Chondrocyte (in vitro differentiated cells): ENCODE data around the gene CFI. TPM values are rescaled to one million over a fixed set of nuclear protein-coding genes. Genes with fewer than 3 reads are reported as not detected.

ENCODE experiments used
- DNase-seq: peaks from one replicate; pipeline ENCODE4 v3.0.0; 2021; ENCODE audit warnings: mixed read lengths, low spot score
- H3K27ac Mint-ChIP-seq: one replicate; pipeline ENCODE4 v1.8.0; 2021; ENCODE audit warnings: mild to moderate bottlenecking, moderate library complexity, mixed read lengths; ENCODE audit not compliant: unreplicated experiment
- H3K27me3 Mint-ChIP-seq: 2 replicates; pipeline ENCODE4 v1.8.0; 2021; ENCODE audit warnings: low read depth, mixed read lengths
- H3K36me3 Mint-ChIP-seq: 2 replicates; pipeline ENCODE4 v1.8.0; 2021; ENCODE audit warnings: low read depth, mixed read lengths
- H3K4me1 Mint-ChIP-seq: 2 replicates; pipeline ENCODE4 v1.8.0; 2021; ENCODE audit warnings: low read depth, mild to moderate bottlenecking, mixed read lengths
- H3K4me3 Mint-ChIP-seq: one replicate; pipeline ENCODE4 v1.8.0; 2021; ENCODE audit warnings: mild to moderate bottlenecking, moderate library complexity, mixed read lengths; ENCODE audit not compliant: unreplicated experiment
- H3K9me3 Mint-ChIP-seq: 2 replicates; pipeline ENCODE4 v1.8.0; 2021; ENCODE audit warnings: low read depth, mixed read lengths
- CTCF ChIP-seq: fragments of 200-600 bp; sonication (generic); IDR thresholded peaks from 2 replicates; pipeline ENCODE4 v1.5.0; 2021; ENCODE audit warnings: antibody characterized with exemption, mild to moderate bottlenecking, moderate library complexity
- total RNA-seq: library from RNA; stranded (reverse); gene quantifications from 3 replicates; pipeline ENCODE4 v1.2.1, GENCODE V29; 2021

CFI gene
- total RNA-seq, 1 donor from 2014 or later: not detected

- no peaks in the 10 kb centered on the region for H3K27me3 Mint-ChIP-seq
- no peak for DNase-seq
- H3K4me1 Mint-ChIP-seq: peaks cover 21% of the 10 kb centered on the region
- no peak for TF ChIP-seq CTCF
- H3K36me3 Mint-ChIP-seq: peaks cover 2% of the 10 kb centered on the region
- peak overlapping the region; percentile 85 for H3K27ac Mint-ChIP-seq
- H3K9me3 Mint-ChIP-seq: no peaks in the 10 kb centered on the region
- peak overlapping the region; percentile 88 for H3K4me3 Mint-ChIP-seq
Measured at GRCh38 chr4:109729117-109729717, 72.6 kb downstream of the CFI start.

GRCh38 chr4:109728385-109728784 is 73.4 kb downstream of the CFI start:
- H3K27ac Mint-ChIP-seq: peak overlapping the region; percentile 68
- no peaks in the 10 kb centered on the region for H3K9me3 Mint-ChIP-seq
- no peak for DNase-seq
- TF ChIP-seq CTCF: no peak
- peaks cover 2% of the 10 kb centered on the region for H3K36me3 Mint-ChIP-seq
- H3K4me3 Mint-ChIP-seq: peak overlapping the region; percentile 88
- H3K4me1 Mint-ChIP-seq: peaks cover 21% of the 10 kb centered on the region
- H3K27me3 Mint-ChIP-seq: no peaks in the 10 kb centered on the region

- TF ChIP-seq CTCF: no peak
- H3K27ac Mint-ChIP-seq: no peak overlapping the region
- H3K4me1 Mint-ChIP-seq: peaks cover 4% of the 10 kb centered on the region
- H3K4me3 Mint-ChIP-seq: no peak overlapping the region
- H3K27me3 Mint-ChIP-seq: no peaks in the 10 kb centered on the region
- H3K36me3 Mint-ChIP-seq: peaks cover 2% of the 10 kb centered on the region
- H3K9me3 Mint-ChIP-seq: no peaks in the 10 kb centered on the region
- no peak for DNase-seq
Measured at GRCh38 chr4:109723110-109723509, 78.7 kb downstream of the CFI start.

- Mint-ChIP-seq H3K4me1 (no peaks in the 10 kb centered on the region), H3K27ac (no peak overlapping the region), H3K36me3 (peaks cover 2% of the 10 kb centered on the region), H3K9me3 (no peaks in the 10 kb centered on the region), H3K4me3 (no peak overlapping the region), H3K27me3 (no peaks in the 10 kb centered on the region)
- TF ChIP-seq CTCF: no peak
- no peak for DNase-seq
Measured at GRCh38 chr4:109722357-109722756, 79.4 kb downstream of the CFI start.

- Mint-ChIP-seq H3K4me1 (no peaks in the 10 kb centered on the region), H3K36me3 (peaks cover 3% of the 10 kb centered on the region), H3K27me3 (no peaks in the 10 kb centered on the region), H3K9me3 (no peaks in the 10 kb centered on the region), H3K27ac (no peak overlapping the region), H3K4me3 (no peak overlapping the region)
- no peak for TF ChIP-seq CTCF
- no peak for DNase-seq
Measured at GRCh38 chr4:109721033-109721432, 80.8 kb downstream of the CFI start.
